SHP77 treated with DMSO at 0.1 percent for 48 hours (cell line): ENCODE data around the gene SLC25A20.

Experiments used
- DNase-seq: peaks from one replicate; lab custom pipeline; 2025; lab: John Stamatoyannopoulos, UW

SLC25A20 gene

GRCh38 chr3:48897460-48898376 lies 964 bp downstream of the SLC25A20 start:
- no peak for DNase-seq

GRCh38 chr3:48896936-48897335 lies 1.7 kb downstream of the SLC25A20 start:
- no peak for DNase-seq

GRCh38 chr3:48894516-48894915 lies 4.2 kb downstream of the SLC25A20 start:
- no peak for DNase-seq

GRCh38 chr3:48891606-48892005 lies 7.1 kb downstream of the SLC25A20 start:
- no peak for DNase-seq

- DNase-seq, result no peak
These were observed 12.9 kb downstream of the SLC25A20 start for GRCh38 chr3:48885753-48886152.

- DNase-seq, result no peak
These were observed 17.0 kb downstream of the SLC25A20 start for GRCh38 chr3:48881652-48882114.

GRCh38 chr3:48881006-48881405 lies 17.7 kb downstream of the SLC25A20 start:
- DNase-seq, result no peak

- DNase-seq, result no peak
These were observed 18.7 kb downstream of the SLC25A20 start for GRCh38 chr3:48879994-48880377.

GRCh38 chr3:48879307-48879993 lies 19.2 kb downstream of the SLC25A20 start:
- DNase-seq, result no peak

GRCh38 chr3:48877671-48878070 lies 21.0 kb downstream of the SLC25A20 start:
- no peak for DNase-seq

- DNase-seq, result no peak
These were observed 35.6 kb downstream of the SLC25A20 start for GRCh38 chr3:48863122-48863521.

- DNase-seq, result no peak
These were observed 39.5 kb downstream of the SLC25A20 start for GRCh38 chr3:48859206-48859605.

GRCh38 chr3:48858709-48859108 lies 40.0 kb downstream of the SLC25A20 start:
- DNase-seq, result no peak

GRCh38 chr3:48857641-48858040 lies 41.0 kb downstream of the SLC25A20 start:
- no peak for DNase-seq

GRCh38 chr3:48856469-48856868 lies 42.2 kb downstream of the SLC25A20 start:
- DNase-seq, result no peak

- DNase-seq, result no peak
These were observed 42.8 kb downstream of the SLC25A20 start for GRCh38 chr3:48855681-48856447.

- no peak for DNase-seq
These were observed 46.5 kb downstream of the SLC25A20 start for GRCh38 chr3:48852151-48852550.

- peak; percentile 28 for DNase-seq
These were observed 47.3 kb downstream of the SLC25A20 start for GRCh38 chr3:48851407-48851806.

GRCh38 chr3:48848816-48849515 lies 49.7 kb downstream of the SLC25A20 start:
- DNase-seq, result no peak

- peak; percentile 67 for DNase-seq
These were observed 50.9 kb downstream of the SLC25A20 start, which contains the start of gene PRKAR2A for GRCh38 chr3:48847504-48848423. Gene PRKAR2A (minus strand): TSS chr3:48847874. CDS start chr3:48847596, 278 bp downstream.
